ENCODE results near the gene NADK2.

DNA sequence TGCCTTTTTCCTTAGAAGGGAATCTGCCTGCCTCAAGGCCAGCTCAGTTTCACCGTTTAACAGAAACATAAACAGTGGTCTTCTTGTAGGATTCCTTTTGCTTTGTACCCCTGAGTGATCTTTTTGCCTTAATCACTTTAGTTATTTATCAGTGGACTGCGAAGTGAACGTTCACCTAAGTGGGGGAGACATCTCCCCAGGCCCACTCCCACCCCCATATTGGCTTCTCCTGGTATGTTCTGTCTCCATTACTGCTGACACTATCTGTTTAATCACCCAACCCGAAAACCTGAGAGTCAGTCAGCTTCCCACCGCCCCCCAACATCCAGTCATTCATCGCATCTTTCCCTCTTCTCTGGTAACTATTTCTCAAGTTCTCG, 88.4 kb downstream of the NADK2 start:
- TF ChIP-seq, protein P1, sequence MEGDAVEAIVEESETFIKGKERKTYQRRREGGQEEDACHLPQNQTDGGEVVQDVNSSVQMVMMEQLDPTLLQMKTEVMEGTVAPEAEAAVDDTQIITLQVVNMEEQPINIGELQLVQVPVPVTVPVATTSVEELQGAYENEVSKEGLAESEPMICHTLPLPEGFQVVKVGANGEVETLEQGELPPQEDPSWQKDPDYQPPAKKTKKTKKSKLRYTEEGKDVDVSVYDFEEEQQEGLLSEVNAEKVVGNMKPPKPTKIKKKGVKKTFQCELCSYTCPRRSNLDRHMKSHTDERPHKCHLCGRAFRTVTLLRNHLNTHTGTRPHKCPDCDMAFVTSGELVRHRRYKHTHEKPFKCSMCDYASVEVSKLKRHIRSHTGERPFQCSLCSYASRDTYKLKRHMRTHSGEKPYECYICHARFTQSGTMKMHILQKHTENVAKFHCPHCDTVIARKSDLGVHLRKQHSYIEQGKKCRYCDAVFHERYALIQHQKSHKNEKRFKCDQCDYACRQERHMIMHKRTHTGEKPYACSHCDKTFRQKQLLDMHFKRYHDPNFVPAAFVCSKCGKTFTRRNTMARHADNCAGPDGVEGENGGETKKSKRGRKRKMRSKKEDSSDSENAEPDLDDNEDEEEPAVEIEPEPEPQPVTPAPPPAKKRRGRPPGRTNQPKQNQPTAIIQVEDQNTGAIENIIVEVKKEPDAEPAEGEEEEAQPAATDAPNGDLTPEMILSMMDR (IDR thresholded peaks at IDR 0.05), result no peak
- TF ChIP-seq POLR2A (IDR thresholded peaks at IDR 0.05), result no peak
